KOPT-K1 (cell line): Measurements from ENCODE around the gene ECE1.

Experiments
- H3K27ac ChIP-seq: fragments of 200-600 bp; sonication (generic); 2 replicates; pipeline ENCODE4 v1.5.1; 2016; ENCODE audit warnings: antibody characterized with exemption, mild to moderate bottlenecking, low read depth, low read length; ENCODE audit not compliant: poor library complexity, severe bottlenecking
- H3K36me3 ChIP-seq: fragments of 200-600 bp; sonication (generic); 2 replicates; pipeline ENCODE4 v1.5.1; 2017; ENCODE audit warnings: antibody characterized with exemption, mild to moderate bottlenecking, low read length, moderate library complexity; ENCODE audit not compliant: insufficient read depth
- H3K9me3 ChIP-seq: fragments of 200-600 bp; sonication (generic); 2 replicates; pipeline ENCODE4 v1.5.1; 2017; ENCODE audit warnings: antibody characterized with exemption, low read length, mild to moderate bottlenecking; ENCODE audit not compliant: insufficient read depth, poor library complexity, severe bottlenecking

Gene ECE1

GRCh38 chr1:21278860-21279845 lies 11.1 kb downstream of the ECE1 start:
- Histone ChIP-seq H3K9me3 (no peaks in the 10 kb centered on the region), H3K27ac (no peak overlapping the region), H3K36me3 (peaks cover 3% of the 10 kb centered on the region; the same call in 1 of the 2 replicates)

GRCh38 chr1:21278208-21278859 lies 11.9 kb downstream of the ECE1 start:
- H3K36me3 ChIP-seq: no peaks in the 10 kb centered on the region
- no peaks in the 10 kb centered on the region for H3K9me3 ChIP-seq
- H3K27ac ChIP-seq: no peak overlapping the region

GRCh38 chr1:21277180-21277579 lies 13.1 kb downstream of the ECE1 start:
- Histone ChIP-seq H3K9me3 (no peaks in the 10 kb centered on the region), H3K27ac (no peak overlapping the region), H3K36me3 (no peaks in the 10 kb centered on the region)

- no peaks in the 10 kb centered on the region for H3K9me3 ChIP-seq
- H3K36me3 ChIP-seq: peaks cover 24% of the 10 kb centered on the region
- no peak overlapping the region for H3K27ac ChIP-seq
These were observed 17.7 kb downstream of the ECE1 start for GRCh38 chr1:21272540-21272939.

- Histone ChIP-seq H3K27ac (no peak overlapping the region), H3K36me3 (peaks cover 24% of the 10 kb centered on the region), H3K9me3 (no peaks in the 10 kb centered on the region)
These were observed 18.7 kb downstream of the ECE1 start for GRCh38 chr1:21271550-21271949.

GRCh38 chr1:21270086-21270689 lies 20.1 kb downstream of the ECE1 start:
- peaks cover 24% of the 10 kb centered on the region for H3K36me3 ChIP-seq
- no peak overlapping the region for H3K27ac ChIP-seq
- no peaks in the 10 kb centered on the region for H3K9me3 ChIP-seq

GRCh38 chr1:21269461-21270085 lies 20.7 kb downstream of the ECE1 start:
- H3K9me3 ChIP-seq: no peaks in the 10 kb centered on the region
- no peak overlapping the region for H3K27ac ChIP-seq
- peaks cover 24% of the 10 kb centered on the region for H3K36me3 ChIP-seq

GRCh38 chr1:21268281-21269239 lies 21.7 kb downstream of the ECE1 start:
- Histone ChIP-seq H3K27ac (no peak overlapping the region), H3K36me3 (peaks cover 24% of the 10 kb centered on the region)

GRCh38 chr1:21267191-21268077 lies 22.8 kb downstream of the ECE1 start:
- H3K9me3 ChIP-seq: no peaks in the 10 kb centered on the region
- no peak overlapping the region for H3K27ac ChIP-seq
- peaks cover 24% of the 10 kb centered on the region for H3K36me3 ChIP-seq

More at GRCh38 chr1:21268281-21269239, 21.7 kb downstream of the ECE1 start:
- H3K9me3 ChIP-seq: no peaks in the 10 kb centered on the region

- Histone ChIP-seq H3K9me3 (no peaks in the 10 kb centered on the region), H3K27ac (no peak overlapping the region), H3K36me3 (peaks cover 17% of the 10 kb centered on the region)
These were observed 24.0 kb downstream of the ECE1 start for GRCh38 chr1:21266119-21266774.

GRCh38 chr1:21265644-21266043 lies 24.6 kb downstream of the ECE1 start:
- H3K9me3 ChIP-seq: no peaks in the 10 kb centered on the region
- H3K27ac ChIP-seq: no peak overlapping the region
- H3K36me3 ChIP-seq: peaks cover 11% of the 10 kb centered on the region

GRCh38 chr1:21264898-21265297 lies 25.4 kb downstream of the ECE1 start:
- H3K9me3 ChIP-seq: no peaks in the 10 kb centered on the region
- H3K27ac ChIP-seq: no peak overlapping the region
- peaks cover 7% of the 10 kb centered on the region for H3K36me3 ChIP-seq
